HG03095 (cell line): Measurements from ENCODE around the gene AS3MT.
A peak's percentile ranks its signal among the peaks of the same experiment; 100 is the strongest.
"Not testable (repeated sequence)": the region's sequence is repeated elsewhere in the genome, so short reads cannot be mapped to it uniquely, and the experiment has no call there.

Source experiments
- ATAC-seq: cut with Tn5 transposase; IDR thresholded peaks from one replicate; pipeline ENCODE4 v1.9.1; 2021; ENCODE audit warnings: moderate library complexity; ENCODE audit not compliant: unreplicated experiment

Gene AS3MT

DNA sequence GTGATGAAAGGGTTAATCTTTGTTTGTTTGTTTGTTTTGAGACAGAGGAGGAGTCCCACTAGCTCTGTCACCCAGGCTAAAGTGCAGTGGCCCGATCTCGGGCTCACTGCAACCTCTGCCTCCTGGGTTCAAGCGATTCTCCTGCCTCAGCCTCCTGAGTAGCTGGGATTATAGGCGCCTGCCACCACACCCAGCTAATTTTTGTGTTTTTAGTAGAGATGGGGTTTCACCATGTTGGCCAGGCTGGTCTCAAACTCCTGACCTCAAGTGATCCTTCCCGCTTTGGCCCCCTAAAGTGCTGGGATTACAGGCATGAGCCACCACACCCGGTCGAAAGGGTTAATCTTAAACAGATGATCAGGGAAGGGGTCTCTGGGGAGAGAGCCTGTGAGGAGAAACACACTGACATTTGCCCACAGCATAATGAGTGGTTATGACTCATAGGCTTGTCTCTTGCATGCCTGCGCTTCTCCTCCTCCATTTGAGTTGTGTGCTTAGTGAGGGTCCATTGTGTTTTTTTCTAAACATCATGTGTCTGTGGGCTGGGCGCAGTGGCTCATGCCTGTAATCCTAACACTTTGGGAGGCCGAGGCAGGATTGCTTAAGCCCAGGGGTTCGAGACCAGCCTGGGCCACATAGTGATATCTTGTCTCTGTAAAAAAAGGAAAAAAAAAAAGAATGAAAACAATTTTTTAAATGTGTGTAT lies 13.4 kb upstream of the AS3MT start:
- ATAC-seq: not testable (repeated sequence)

DNA sequence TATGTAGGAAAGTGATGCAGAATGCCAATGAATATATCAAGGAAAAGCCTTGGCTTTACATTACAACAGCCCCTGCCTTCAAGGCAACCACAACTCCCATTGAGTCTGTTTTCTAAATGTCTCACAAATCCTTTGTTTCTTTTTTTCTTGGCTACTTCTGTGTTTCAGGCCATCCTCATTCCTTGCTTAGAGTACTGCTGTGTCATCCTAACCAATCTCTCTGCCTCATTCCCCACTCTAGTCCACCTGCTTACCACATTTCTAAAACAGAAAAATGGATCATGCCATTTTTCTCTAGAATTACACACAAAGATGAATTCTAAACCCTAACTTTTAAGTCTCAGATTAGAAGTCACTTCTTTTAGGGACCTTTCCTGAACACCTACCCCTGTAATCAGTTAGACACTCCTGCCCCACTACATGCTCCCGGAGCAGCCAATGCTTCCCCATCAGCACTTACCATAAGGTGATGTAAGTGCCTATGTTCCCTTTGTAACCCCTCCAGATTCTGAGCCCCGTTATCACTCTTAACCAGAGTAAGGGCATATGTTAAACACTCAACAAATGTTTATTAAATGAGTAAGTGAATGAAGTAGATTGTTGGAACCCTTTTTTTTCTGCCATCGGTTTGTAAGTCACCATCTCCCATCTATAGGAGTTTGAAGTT lies 12.4 kb upstream of the AS3MT start:
- ATAC-seq: no peak

DNA sequence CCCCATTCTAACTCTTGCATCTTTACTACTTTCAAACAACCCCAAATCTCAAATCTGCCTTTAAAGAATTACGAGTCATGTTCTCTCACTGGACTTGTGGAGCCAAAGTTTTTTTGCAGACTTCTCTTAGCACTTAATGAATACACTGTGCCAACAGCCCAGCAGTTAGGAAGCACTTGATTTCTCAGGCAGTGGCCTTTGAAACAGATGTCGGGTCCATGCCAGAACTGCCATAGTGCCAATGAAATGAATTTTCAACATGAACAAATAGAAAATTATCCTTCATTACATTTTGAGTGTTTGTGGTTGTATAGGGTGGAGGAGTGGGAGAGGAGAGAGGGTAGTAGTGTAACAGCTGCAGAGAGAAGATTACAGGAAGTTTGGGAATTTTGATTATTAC lies 9.4 kb upstream of the AS3MT start:
- ATAC-seq: no peak

- ATAC-seq: no peak
Measured at GRCh38 chr10:102863660-102864059, 5.6 kb upstream of the AS3MT start.

- no peak for ATAC-seq
Measured at GRCh38 chr10:102865620-102866019, 3.6 kb upstream of the AS3MT start.

DNA sequence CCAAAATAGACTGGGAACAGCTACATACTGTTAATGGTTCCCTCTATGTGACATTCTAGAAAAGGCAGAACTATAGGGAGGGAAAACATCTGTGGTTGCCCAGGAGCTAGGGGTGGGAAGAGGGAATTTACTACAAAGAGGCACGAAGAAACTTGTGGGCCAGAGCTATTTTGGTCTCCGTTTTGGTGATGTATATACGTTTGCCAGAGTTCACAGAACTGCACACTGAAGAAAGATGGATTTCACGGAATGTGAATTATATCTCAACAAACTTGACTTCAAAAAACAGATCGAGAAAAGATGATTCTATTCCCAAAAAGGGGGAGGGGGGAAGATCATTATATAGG lies 386 bp upstream of the AS3MT start:
- ATAC-seq: no peak

- no peak for ATAC-seq
Measured at GRCh38 chr10:102870221-102870620, 951 bp downstream of the AS3MT start.

DNA sequence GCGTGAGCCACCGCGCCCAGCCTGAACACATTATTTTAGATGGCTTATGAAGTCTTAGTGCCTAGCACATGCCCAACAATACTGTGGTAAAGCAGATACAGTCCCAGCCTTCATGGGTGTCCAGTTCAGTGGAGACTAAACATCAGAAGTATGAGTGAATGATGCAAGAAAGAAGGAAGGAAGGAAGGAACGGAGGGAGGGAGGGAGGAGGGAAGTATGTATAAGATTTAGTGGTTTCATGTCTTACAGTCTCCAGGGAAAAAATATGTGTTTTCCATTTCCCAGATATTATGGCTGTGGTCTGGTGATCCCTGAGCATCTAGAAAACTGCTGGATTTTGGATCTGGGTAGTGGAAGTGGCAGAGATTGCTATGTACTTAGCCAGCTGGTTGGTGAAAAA lies 2.9 kb downstream of the AS3MT start:
- ATAC-seq: no peak

- ATAC-seq: no peak
Measured at GRCh38 chr10:102876747-102877153, 7.5 kb downstream of the AS3MT start.

DNA sequence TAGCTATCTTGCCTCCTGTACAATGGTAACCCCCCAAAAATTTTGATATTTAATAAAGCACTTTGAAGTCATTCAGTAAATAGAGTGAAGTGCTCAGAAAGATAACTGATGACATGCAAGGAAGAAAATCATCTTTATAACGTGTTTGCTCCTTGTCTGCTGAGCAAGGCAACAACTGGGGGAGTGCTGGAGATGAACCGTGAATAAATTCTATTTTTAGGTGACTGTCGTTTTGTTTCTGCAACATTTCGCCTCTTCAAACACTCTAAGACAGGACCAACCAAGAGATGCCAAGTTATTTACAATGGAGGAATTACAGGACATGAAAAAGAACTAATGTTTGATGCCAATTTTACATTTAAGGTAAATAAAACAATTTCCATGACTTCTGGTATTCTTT lies 9.4 kb downstream of the AS3MT start:
- ATAC-seq: no peak

GRCh38 chr10:102880256-102880655 lies 11.0 kb downstream of the AS3MT start:
- ATAC-seq: no peak

- no peak for ATAC-seq
Measured at GRCh38 chr10:102888048-102888447, 18.8 kb downstream of the AS3MT start.

- ATAC-seq: no peak
Measured at GRCh38 chr10:102894466-102895213, 25.4 kb downstream of the AS3MT start.

DNA sequence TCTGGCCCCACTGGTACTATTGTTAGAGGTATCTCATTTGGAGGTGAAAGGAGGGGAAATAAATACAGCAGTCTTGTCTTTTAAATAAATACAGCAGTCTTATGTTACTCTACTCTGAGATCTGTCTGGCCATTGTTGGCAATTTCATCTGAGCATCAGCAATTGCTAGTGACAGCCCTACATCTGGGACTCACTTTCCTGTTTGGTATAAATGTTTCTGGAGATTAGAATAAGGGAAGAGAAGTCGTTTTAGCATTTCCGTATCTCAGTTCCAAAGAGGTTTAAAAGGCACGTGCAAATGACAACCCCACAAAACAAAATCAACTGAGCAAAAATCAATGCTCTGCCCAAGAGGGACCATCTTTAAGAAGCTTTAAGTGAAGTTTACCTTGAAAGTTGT lies 30.7 kb downstream of the AS3MT start:
- no peak for ATAC-seq

- ATAC-seq: no peak
Measured at GRCh38 chr10:102904346-102904745, 35.1 kb downstream of the AS3MT start.

GRCh38 chr10:102906507-102906906 lies 37.2 kb downstream of the AS3MT start:
- ATAC-seq: no peak

- no peak for ATAC-seq
Measured at GRCh38 chr10:102914781-102915180, 45.5 kb downstream of the AS3MT start.

DNA sequence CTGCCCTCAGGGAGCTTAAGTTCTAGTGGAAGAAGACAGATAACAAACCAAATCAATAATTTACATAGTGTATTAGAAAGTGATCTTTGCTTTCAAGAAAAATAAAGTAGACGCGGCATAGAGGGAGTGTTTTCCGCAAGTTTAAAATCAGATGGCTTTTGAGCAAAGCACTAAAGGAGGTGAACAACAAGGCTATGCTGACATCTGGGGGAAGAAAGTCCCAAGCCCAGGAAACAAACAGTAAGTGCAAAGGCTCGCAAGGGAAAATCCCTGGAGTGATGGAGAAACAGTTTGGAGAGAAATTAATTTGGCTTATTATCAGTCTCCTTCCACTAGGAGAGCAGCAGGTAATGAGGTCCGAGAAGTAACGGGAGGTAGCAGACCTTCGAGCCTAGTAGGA lies 46.9 kb downstream of the AS3MT start:
- no peak for ATAC-seq

- ATAC-seq: peak; percentile 29
Measured at GRCh38 chr10:102917314-102917961, 48.2 kb downstream of the AS3MT start.

- ATAC-seq: peak; percentile 93
Measured at GRCh38 chr10:102917962-102918816, 48.9 kb downstream of the AS3MT start, which contains the start of gene CNNM2. Gene CNNM2 (plus strand): TSS chr10:102918294. CDS start chr10:102918481, 187 bp downstream.
